ENCODE measurements around the gene INHBC. TPM values are rescaled to one million over a fixed set of nuclear protein-coding genes. Genes with fewer than 3 reads are reported as not detected.
A peak's percentile ranks its signal among the peaks of the same experiment; 100 is the strongest.

INHBC gene
- total RNA-seq, 1 experiment from 2014 or later, result 0.35 TPM

- Histone ChIP-seq H3K4me1 (replicated peaks; ENCODE audit: insufficient read depth) (peaks cover 51% of the 10 kb centered on the region), H3K27ac (0 out of 2 replicates have a peak overlapping the region, but pooled peaks have one; percentile 70), H3F3A (ENCODE audit: insufficient read depth, low read depth) (no peaks in the 10 kb centered on the region), H3K36me3 (ENCODE audit: low read depth) (no peaks in the 10 kb centered on the region), H2AFZ (no peak overlapping the region), H3K9me2 (ENCODE audit: insufficient read depth) (no peaks in the 10 kb centered on the region), H3K27me3 (ENCODE audit: insufficient read depth, low read depth) (peaks cover 15% of the 10 kb centered on the region; the same call in 1 of the 2 replicates), H3K9me3 (ENCODE audit: insufficient read depth, low read depth) (no peaks in the 10 kb centered on the region), H3K4me3 (no peak overlapping the region), H3K79me2 (ENCODE audit: low read depth) (no peaks in the 10 kb centered on the region), H4K20me1 (ENCODE audit: insufficient read depth) (no peaks in the 10 kb centered on the region), H3K4me2 (peak overlapping the region; percentile 63; the same call in 1 of the 2 replicates)
- no peak for TF ChIP-seq EZH2 (IDR thresholded peaks at IDR 0.05; ENCODE audit: low read depth)
- no TSS peak for BruUV-seq (replicated peaks)
- no peak for DNase-seq
- POLR2A ChIA-PET (ENCODE audit: unreplicated experiment), result no interaction called here
- intact Hi-C loops (cut with micrococcal nuclease; ENCODE audit: unreplicated experiment), result loop anchor here (10.0 kb wide), 1 partner anchor 448 kb away; no protein-coding TSS in a partner anchor
- CTCF ChIA-PET, result interaction anchor here (0.7 kb wide), 1 partner anchor 194 kb away, joined by 4 read pairs; no protein-coding TSS in a partner anchor
Measured at GRCh38 chr12:57456737-57457490, 22.3 kb downstream of the INHBC start.

GRCh38 chr12:57458665-57459054 lies 24.1 kb downstream of the INHBC start:
- Histone ChIP-seq H3K27me3 (ENCODE audit: insufficient read depth, low read depth) (peaks cover 24% of the 10 kb centered on the region), H3K4me3 (peak overlapping the region; percentile 73; the same call in 1 of the 2 replicates), H3F3A (ENCODE audit: insufficient read depth, low read depth) (no peaks in the 10 kb centered on the region), H4K20me1 (ENCODE audit: insufficient read depth) (no peaks in the 10 kb centered on the region), H3K27ac (peak overlapping the region; percentile 70), H3K9me3 (ENCODE audit: insufficient read depth, low read depth) (no peaks in the 10 kb centered on the region), H3K79me2 (ENCODE audit: low read depth) (no peaks in the 10 kb centered on the region), H3K4me2 (peak overlapping the region; percentile 99), H3K4me1 (replicated peaks; ENCODE audit: insufficient read depth) (peaks cover 51% of the 10 kb centered on the region), H3K9me2 (ENCODE audit: insufficient read depth) (no peaks in the 10 kb centered on the region), H2AFZ (peak overlapping the region; percentile 89; the same call in 1 of the 2 replicates), H3K36me3 (ENCODE audit: low read depth) (no peaks in the 10 kb centered on the region)
- no peak for DNase-seq
- BruUV-seq (replicated peaks), result TSS peak; percentile 94
- ChIA-PET CTCF (interaction anchor here (0.7 to 1.2 kb wide), 3 partner anchors 235 to 281 kb away, joined by 3 read pairs; partner anchors contain the start of gene OS9), POLR2A (ENCODE audit: unreplicated experiment) (interaction anchor here (0.6 to 1.0 kb wide), 2 partner anchors 283 to 388 kb away, joined by 3 to 6 read pairs; partner anchors contain the start of gene CTDSP2)
- intact Hi-C loops (cut with micrococcal nuclease; ENCODE audit: unreplicated experiment), result loop anchor here (10.0 kb wide), 1 partner anchor 446 kb away; no protein-coding TSS in a partner anchor
- TF ChIP-seq CTCF (conservative IDR thresholded peaks at IDR 0.05) (no peak), EZH2 (IDR thresholded peaks at IDR 0.05; ENCODE audit: low read depth) (no peak)

GRCh38 chr12:57459055-57459749 lies 24.6 kb downstream of the INHBC start:
- BruUV-seq (replicated peaks), result no TSS peak
- Histone ChIP-seq H3K27ac (peak overlapping the region; percentile 70), H3K4me2 (peak overlapping the region; percentile 99), H3K4me1 (replicated peaks; ENCODE audit: insufficient read depth) (peaks cover 51% of the 10 kb centered on the region), H3K4me3 (peak overlapping the region; percentile 73), H2AFZ (peak overlapping the region; percentile 89), H3K9me3 (ENCODE audit: insufficient read depth, low read depth) (no peaks in the 10 kb centered on the region), H3K79me2 (ENCODE audit: low read depth) (no peaks in the 10 kb centered on the region), H3K27me3 (ENCODE audit: insufficient read depth, low read depth) (peaks cover 30% of the 10 kb centered on the region), H3K9me2 (ENCODE audit: insufficient read depth) (no peaks in the 10 kb centered on the region), H3K36me3 (ENCODE audit: low read depth) (no peaks in the 10 kb centered on the region), H4K20me1 (ENCODE audit: insufficient read depth) (no peaks in the 10 kb centered on the region), H3F3A (ENCODE audit: insufficient read depth, low read depth) (no peaks in the 10 kb centered on the region)
- CTCF ChIA-PET, result interaction anchor here (0.6 to 1.2 kb wide), 4 partner anchors 217 to 280 kb away, joined by 3 to 4 read pairs (median 3); partner anchors contain the start of gene OS9
- DNase-seq, result peak; percentile 79 to 90
- intact Hi-C loops (cut with micrococcal nuclease; ENCODE audit: unreplicated experiment), result loop anchor here (10.0 kb wide), 1 partner anchor 446 kb away; no protein-coding TSS in a partner anchor
- POLR2A ChIA-PET (ENCODE audit: unreplicated experiment), result interaction anchor here (0.6 to 1.0 kb wide), 3 partner anchors 27 to 388 kb away, joined by 3 to 6 read pairs (median 4); partner anchors contain the start of gene CTDSP2
- TF ChIP-seq CTCF (conservative IDR thresholded peaks at IDR 0.05) (peak; percentile 94), EZH2 (IDR thresholded peaks at IDR 0.05; ENCODE audit: low read depth) (no peak)
